AG04450 (cell line): ENCODE measurements around the gene UGP2. TPM values are rescaled to one million over a fixed set of nuclear protein-coding genes. Genes with fewer than 3 reads are reported as not detected.
"Not testable (repeated sequence)": the region's sequence is repeated elsewhere in the genome, so short reads cannot be mapped to it uniquely, and the experiment has no call there.

ENCODE experiments used
- CTCF ChIA-PET: fragments of 300-600, 350-600 bp; formaldehyde crosslinking; extraction: SDS; loops from one replicate; lab custom pipeline; 2022; ENCODE audit warnings: antibody characterized with exemption, inconsistent platforms; lab: Charles Lee
- POLR2A ChIA-PET: fragments of 350-600 bp; formaldehyde crosslinking; extraction: SDS; loops from one replicate; lab custom pipeline; 2021; ENCODE audit warnings: antibody characterized with exemption, inconsistent platforms; lab: Yijun Ruan, JAX
- DNase-seq: peaks from one replicate; pipeline ENCODE4 v3.0.0-alpha.2; 2011; ENCODE audit warnings: low read depth, low spot score
- H3K27ac ChIP-seq: one replicate; pipeline ENCODE4 v1.5.1; 2012; ENCODE audit warnings: low read depth, low read length, control low read depth
- H3K27me3 ChIP-seq: one replicate; pipeline ENCODE4 v1.6.0; 2012; ENCODE audit warnings: low read length; ENCODE audit not compliant: control insufficient read depth, insufficient read depth
- H3K4me3 ChIP-seq: 2 replicates; pipeline ENCODE4 v1.5.1; 2011; ENCODE audit warnings: mild to moderate bottlenecking, low read depth, low read length, control low read depth
- H3K9me3 ChIP-seq: 2 replicates; pipeline ENCODE4 v1.5.1; 2012; ENCODE audit warnings: low read length; ENCODE audit not compliant: control insufficient read depth, insufficient read depth
- polyA plus RNA-seq: library from polyadenylated mRNA; depleted of rRNA; stranded (reverse); fragments of >200 nt; gene quantifications from 2 replicates; pipeline ENCODE4 v1.2.3, GENCODE V29; 2011; rRNA removed
- small RNA-seq: library from RNA; depleted of rRNA; stranded (forward); fragments of <200 nt; gene quantifications from one replicate; pipeline ENCODE3, GENCODE V24; 2012; ENCODE audit warnings: low read depth; ENCODE audit not compliant: insufficient read length
- TF ChIP-seq, protein P1 (sequence below): IDR thresholded peaks from 2 replicates; pipeline ENCODE4 v1.5.1; 2011; ENCODE audit warnings: low read depth, low read length, control low read depth, inconsistent platforms

Gene UGP2
- polyA plus RNA-seq, 1 experiment = 121 TPM

DNA sequence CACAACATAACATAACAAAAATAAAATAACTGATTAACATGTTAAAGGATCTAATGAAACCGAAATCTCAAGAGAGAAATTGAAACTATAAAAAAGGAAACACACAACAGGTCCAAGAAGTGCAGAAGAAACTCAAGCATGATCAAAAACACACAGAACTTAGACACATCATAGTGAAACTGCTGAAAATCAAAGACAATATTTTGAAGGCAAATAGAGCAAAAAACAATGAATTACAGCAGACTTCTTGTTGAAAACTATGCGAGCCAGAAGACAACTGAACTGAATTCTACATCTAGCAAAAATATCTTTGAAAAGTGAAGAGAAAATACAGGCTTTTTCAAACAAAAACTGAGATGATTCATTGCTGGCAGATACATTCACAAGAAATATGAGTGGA is 61.3 kb downstream of the UGP2 start:
- CTCF ChIA-PET = no interaction called here
- Histone ChIP-seq H3K27ac (no peak overlapping the region), H3K9me3 (peaks cover 5% of the 10 kb centered on the region), H3K4me3 (no peak overlapping the region), H3K27me3 (no peaks in the 10 kb centered on the region)
- POLR2A ChIA-PET = no interaction called here
- TF ChIP-seq, protein P1, sequence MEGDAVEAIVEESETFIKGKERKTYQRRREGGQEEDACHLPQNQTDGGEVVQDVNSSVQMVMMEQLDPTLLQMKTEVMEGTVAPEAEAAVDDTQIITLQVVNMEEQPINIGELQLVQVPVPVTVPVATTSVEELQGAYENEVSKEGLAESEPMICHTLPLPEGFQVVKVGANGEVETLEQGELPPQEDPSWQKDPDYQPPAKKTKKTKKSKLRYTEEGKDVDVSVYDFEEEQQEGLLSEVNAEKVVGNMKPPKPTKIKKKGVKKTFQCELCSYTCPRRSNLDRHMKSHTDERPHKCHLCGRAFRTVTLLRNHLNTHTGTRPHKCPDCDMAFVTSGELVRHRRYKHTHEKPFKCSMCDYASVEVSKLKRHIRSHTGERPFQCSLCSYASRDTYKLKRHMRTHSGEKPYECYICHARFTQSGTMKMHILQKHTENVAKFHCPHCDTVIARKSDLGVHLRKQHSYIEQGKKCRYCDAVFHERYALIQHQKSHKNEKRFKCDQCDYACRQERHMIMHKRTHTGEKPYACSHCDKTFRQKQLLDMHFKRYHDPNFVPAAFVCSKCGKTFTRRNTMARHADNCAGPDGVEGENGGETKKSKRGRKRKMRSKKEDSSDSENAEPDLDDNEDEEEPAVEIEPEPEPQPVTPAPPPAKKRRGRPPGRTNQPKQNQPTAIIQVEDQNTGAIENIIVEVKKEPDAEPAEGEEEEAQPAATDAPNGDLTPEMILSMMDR = no peak
- DNase-seq = no peak

DNA sequence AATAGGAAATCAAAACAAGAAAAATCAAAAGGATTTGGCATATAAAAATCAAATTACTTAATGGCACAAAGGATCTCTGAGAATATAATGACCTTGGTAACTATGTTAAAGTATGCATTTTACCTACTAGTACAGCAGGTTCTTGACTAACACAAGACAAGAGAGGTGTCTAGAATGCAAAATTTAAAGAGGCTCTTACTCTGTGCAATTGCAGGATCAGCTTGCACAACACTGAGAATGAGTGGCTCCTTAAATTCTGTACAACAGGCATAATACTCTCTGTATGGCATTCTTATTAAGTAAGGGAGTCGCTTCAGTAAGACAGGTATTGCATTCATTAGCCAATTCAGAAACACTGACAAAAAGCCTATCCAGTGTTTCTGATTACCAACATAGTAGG is 72.6 kb downstream of the UGP2 start:
- no peak for DNase-seq
- Histone ChIP-seq H3K9me3 (no peaks in the 10 kb centered on the region), H3K27ac (no peak overlapping the region), H3K27me3 (no peaks in the 10 kb centered on the region), H3K4me3 (no peak overlapping the region)
- POLR2A ChIA-PET = no interaction called here
- TF ChIP-seq, protein P1 = no peak
- CTCF ChIA-PET = no interaction called here

DNA sequence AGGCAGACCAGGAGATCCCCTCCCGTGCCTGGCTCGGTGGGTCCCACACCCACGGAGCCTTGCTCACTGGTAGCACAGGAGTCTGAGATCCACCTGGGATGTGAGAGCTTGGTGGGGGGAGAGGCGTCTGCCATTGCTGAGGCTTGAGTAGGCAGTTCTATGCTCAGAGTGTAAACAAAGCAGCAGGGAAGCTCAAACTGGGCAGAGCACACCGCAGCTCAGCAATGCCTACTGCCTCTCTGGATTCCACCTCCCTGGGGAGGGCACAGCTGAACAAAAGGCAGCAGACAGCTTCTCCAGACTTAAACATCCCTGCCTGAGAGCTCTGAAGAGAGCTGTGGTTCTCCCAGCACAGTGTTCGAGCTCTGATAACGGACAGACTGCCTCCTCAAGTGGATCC is 85.1 kb downstream of the UGP2 start:
- Histone ChIP-seq H3K27me3 (no peaks in the 10 kb centered on the region), H3K9me3 (no peaks in the 10 kb centered on the region), H3K4me3 (no peak overlapping the region), H3K27ac (no peak overlapping the region)
- ChIA-PET CTCF (interaction anchor here (0.5 to 1.1 kb wide), 2 partner anchors 18 to 51 kb away, joined by 3 read pairs; no protein-coding TSS in a partner anchor), POLR2A (no interaction called here)
- TF ChIP-seq, protein P1 = no peak
- DNase-seq = no peak

DNA sequence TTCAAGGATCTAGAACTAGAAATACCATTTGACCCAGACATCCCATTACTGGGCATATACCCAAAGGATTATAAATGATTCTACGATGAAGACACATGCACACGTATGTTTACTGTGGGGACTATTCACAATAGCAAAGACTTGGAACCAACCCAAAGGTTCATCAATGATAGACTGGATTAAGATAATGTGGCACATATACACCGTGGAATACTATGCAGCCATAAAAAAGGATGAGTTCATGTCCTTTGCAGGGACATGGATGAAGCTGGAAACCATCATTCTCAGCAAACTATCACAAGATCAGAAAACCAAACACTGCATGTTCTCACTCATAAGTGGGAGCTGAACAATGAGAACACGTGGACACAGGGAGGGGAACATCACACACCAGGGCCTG is 90.4 kb downstream of the UGP2 start:
- CTCF ChIA-PET, H3K27ac ChIP-seq, H3K4me3 ChIP-seq, H3K27me3 ChIP-seq, H3K9me3 ChIP-seq, POLR2A ChIA-PET, DNase-seq: not testable (repeated sequence)

Small RNA genes within 50 kb of the gene (small RNA-seq; reads per million reads assigned to genes)
- not detected for gene RF01293

Other genes with a start within 250 kb of the UGP2 start
- gene VPS54, start 177.5 kb downstream of the UGP2 start, polyA plus RNA-seq = 16.1 and 21.9 TPM in 2 replicates